Immature natural killer cell (primary cell): Measurements from ENCODE around the gene ARHGDIA. TPM values are rescaled to one million over a fixed set of nuclear protein-coding genes. Genes with fewer than 3 reads are reported as not detected.
"Not testable (repeated sequence)": the region's sequence is repeated elsewhere in the genome, so short reads cannot be mapped to it uniquely, and the experiment has no call there.

ENCODE experiments used
- DNase-seq, 3 donors: peaks; one replicate each; pipeline ENCODE4 v3.0.0; 2022; ENCODE audit warnings: mixed read lengths in 1 of 3
- H3K27ac Mint-ChIP-seq, 6 donors: one replicate each; pipeline ENCODE4 v1.8.0; 2020; ENCODE audit warnings: mixed read lengths in 6 of 6, mild to moderate bottlenecking in 5 of 6, inconsistent platforms in 4 of 6, moderate library complexity in 3 of 6
- H3K27me3 Mint-ChIP-seq, 3 donors: one replicate each; pipeline ENCODE4 v1.8.0; 2020 to 2021; ENCODE audit warnings: low read depth in 3 of 3, mild to moderate bottlenecking in 3 of 3, mixed read lengths in 3 of 3, moderate library complexity in 3 of 3, inconsistent platforms in 1 of 3
- H3K36me3 Mint-ChIP-seq, 3 donors: one replicate each; pipeline ENCODE4 v1.8.0; 2020; ENCODE audit warnings: mixed read lengths in 3 of 3, inconsistent platforms in 2 of 3, mild to moderate bottlenecking in 2 of 3
- H3K4me1 Mint-ChIP-seq, 2 donors: one replicate each; pipeline ENCODE4 v1.8.0; 2020; ENCODE audit warnings: inconsistent platforms in 2 of 2, mild to moderate bottlenecking in 2 of 2, mixed read lengths in 2 of 2, moderate library complexity in 1 of 2
- H3K4me3 Mint-ChIP-seq, 5 donors: one replicate each; pipeline ENCODE4 v1.8.0; 2020; ENCODE audit warnings: mild to moderate bottlenecking in 5 of 5, mixed read lengths in 5 of 5, inconsistent platforms in 3 of 5, moderate library complexity in 3 of 5
- H3K9me3 Mint-ChIP-seq, 6 donors: one replicate each; pipeline ENCODE4 v1.8.0; 2020; ENCODE audit warnings: mild to moderate bottlenecking in 6 of 6, mixed read lengths in 6 of 6, inconsistent platforms in 4 of 6, moderate library complexity in 3 of 6
- polyA plus RNA-seq, 3 donors: library from polyadenylated mRNA; unstranded; fragments of 300-500 nt; fragmentation: Illumina TruSeq; gene quantifications; one replicate each; pipeline ENCODE4 v1.2.3, GENCODE V29; 2021

The ARHGDIA gene
- polyA plus RNA-seq, result 100 to 1,000 TPM; 100 to 245 (median 133) TPM

GRCh38 chr17:81870981-81871386, at the start of gene ARHGDIA:
TSS of gene ARHGDIA (minus strand) at chr17:81871337. CDS start at chr17:81869930, 1,407 bp downstream.
- Mint-ChIP-seq H3K4me1 (peaks cover 21 to 33% of the 10 kb centered on the region in 2 donors), H3K4me3 (peak within 1 kb of the TSS; percentile 83 to 89 (median 85)), H3K36me3 (peaks cover 0 to 4% (median 0%) of the 10 kb centered on the region in 3 donors), H3K27ac (peak within 1 kb of the TSS; percentile 88 to 95 (median 91)), H3K9me3 (no peaks in the 10 kb centered on the region), H3K27me3 (peaks cover 23 to 33% (median 25%) of the 10 kb centered on the region in 3 donors)
- no peak for DNase-seq

- Mint-ChIP-seq H3K4me1 (peaks cover 27 to 31% of the 10 kb centered on the region in 2 donors), H3K27ac (peak overlapping the region in 4 of 6 donors; percentile 20 to 84 (median 54)), H3K9me3 (no peaks in the 10 kb centered on the region), H3K36me3 (peaks cover 0 to 3% (median 0%) of the 10 kb centered on the region in 3 donors), H3K4me3 (peak overlapping the region in 4 of 5 donors; percentile 10 to 91 (median 89)), H3K27me3 (peaks cover 3 to 7% (median 4%) of the 10 kb centered on the region in 3 donors)
- DNase-seq, result no peak
These were observed 47.9 kb upstream of the ARHGDIA start for GRCh38 chr17:81918832-81919545.

GRCh38 chr17:81918333-81918669, 47.2 kb upstream of the ARHGDIA start:
- not testable (repeated sequence) for DNase-seq, H3K9me3 Mint-ChIP-seq, H3K36me3 Mint-ChIP-seq, H3K27me3 Mint-ChIP-seq
- Mint-ChIP-seq H3K4me1 (peaks cover 27 to 30% of the 10 kb centered on the region in 2 donors), H3K27ac (peak overlapping the region; percentile 34 to 89 (median 81)), H3K4me3 (peak overlapping the region; percentile 88 to 91 (median 90))

GRCh38 chr17:81917565-81918332, 46.6 kb upstream of the ARHGDIA start, which contains the start of gene SIRT7:
TSS of gene SIRT7 (minus strand) at chr17:81918176. CDS start at chr17:81918131, 45 bp downstream.
- Mint-ChIP-seq H3K27me3 (peaks cover 3 to 9% (median 4%) of the 10 kb centered on the region in 3 donors), H3K4me1 (peaks cover 27 to 29% of the 10 kb centered on the region in 2 donors), H3K9me3 (no peaks in the 10 kb centered on the region), H3K36me3 (peaks cover 0 to 10% (median 5%) of the 10 kb centered on the region in 3 donors), H3K4me3 (peak within 1 kb of the TSS; percentile 88 to 91 (median 90)), H3K27ac (peak within 1 kb of the TSS; percentile 34 to 89 (median 82))
- peak; percentile 74 to 83 (median 81) for DNase-seq

- H3K9me3 Mint-ChIP-seq, result no peaks in the 10 kb centered on the region
- peak overlapping the region in 2 of 6 donors; percentile 15 to 87 for H3K27ac Mint-ChIP-seq
- peak overlapping the region; percentile 70 to 91 (median 83) for H3K4me3 Mint-ChIP-seq
- H3K4me1 Mint-ChIP-seq, result peaks cover 27 to 31% of the 10 kb centered on the region in 2 donors
- DNase-seq, result no peak
- peaks cover 0 to 11% (median 5%) of the 10 kb centered on the region in 3 donors for H3K36me3 Mint-ChIP-seq
- H3K27me3 Mint-ChIP-seq, result peaks cover 6 to 10% (median 7%) of the 10 kb centered on the region in 3 donors
These were observed 45.3 kb upstream of the ARHGDIA start for GRCh38 chr17:81916234-81917001.

GRCh38 chr17:81915331-81915730, 44.2 kb upstream of the ARHGDIA start:
- no peak for DNase-seq
- Mint-ChIP-seq H3K36me3 (peaks cover 0 to 11% (median 5%) of the 10 kb centered on the region in 3 donors), H3K27ac (no peak overlapping the region), H3K27me3 (peaks cover 6 to 13% (median 7%) of the 10 kb centered on the region in 3 donors), H3K4me1 (peaks cover 27 to 31% of the 10 kb centered on the region in 2 donors), H3K4me3 (no peak overlapping the region), H3K9me3 (no peaks in the 10 kb centered on the region)

- Mint-ChIP-seq H3K4me1 (peaks cover 27 to 37% of the 10 kb centered on the region in 2 donors), H3K27me3 (peaks cover 6 to 17% (median 7%) of the 10 kb centered on the region in 3 donors), H3K36me3 (peaks cover 0 to 11% (median 5%) of the 10 kb centered on the region in 3 donors), H3K9me3 (no peaks in the 10 kb centered on the region), H3K4me3 (peak overlapping the region in 1 of 5 donors; percentile 33), H3K27ac (no peak overlapping the region)
- no peak for DNase-seq
These were observed 43.1 kb upstream of the ARHGDIA start for GRCh38 chr17:81914103-81914850.

GRCh38 chr17:81913394-81914102, 42.4 kb upstream of the ARHGDIA start:
- H3K9me3 Mint-ChIP-seq, result no peaks in the 10 kb centered on the region
- DNase-seq, result no peak
- H3K4me1 Mint-ChIP-seq, result peaks cover 27 to 33% of the 10 kb centered on the region in 2 donors
- H3K36me3 Mint-ChIP-seq, result peaks cover 0 to 11% (median 5%) of the 10 kb centered on the region in 3 donors
- H3K4me3 Mint-ChIP-seq, result peak overlapping the region in 2 of 5 donors; percentile 40 to 58
- H3K27ac Mint-ChIP-seq, result peak overlapping the region in 1 of 6 donors; percentile 63
- peaks cover 4 to 17% (median 6%) of the 10 kb centered on the region in 3 donors for H3K27me3 Mint-ChIP-seq

- H3K36me3 Mint-ChIP-seq, result peaks cover 0 to 11% (median 5%) of the 10 kb centered on the region in 3 donors
- H3K4me3 Mint-ChIP-seq, result peak overlapping the region; percentile 27 to 67 (median 47)
- no peaks in the 10 kb centered on the region for H3K9me3 Mint-ChIP-seq
- H3K27ac Mint-ChIP-seq, result peak overlapping the region in 3 of 6 donors; percentile 11 to 63 (median 46)
- peaks cover 3 to 15% (median 4%) of the 10 kb centered on the region in 3 donors for H3K27me3 Mint-ChIP-seq
- no peak for DNase-seq
- peaks cover 21 to 29% of the 10 kb centered on the region in 2 donors for H3K4me1 Mint-ChIP-seq
These were observed 41.5 kb upstream of the ARHGDIA start for GRCh38 chr17:81912441-81913309.

GRCh38 chr17:81911969-81912368, 40.8 kb upstream of the ARHGDIA start:
- Mint-ChIP-seq H3K36me3 (peaks cover 0 to 11% (median 5%) of the 10 kb centered on the region in 3 donors), H3K9me3 (no peaks in the 10 kb centered on the region), H3K4me1 (peaks cover 16 to 24% of the 10 kb centered on the region in 2 donors), H3K27me3 (peaks cover 3 to 15% (median 4%) of the 10 kb centered on the region in 3 donors), H3K4me3 (peak overlapping the region; percentile 49 to 71 (median 59)), H3K27ac (peak overlapping the region in 2 of 6 donors; percentile 28 to 34)
- DNase-seq, result no peak

GRCh38 chr17:81911277-81911961, 40.3 kb upstream of the ARHGDIA start, which contains the start of gene PCYT2:
TSS of gene PCYT2 (minus strand) at chr17:81911399. CDS start at chr17:81911355, 44 bp downstream.
- peak; percentile 86 to 93 (median 90) for DNase-seq
- Mint-ChIP-seq H3K9me3 (no peaks in the 10 kb centered on the region), H3K36me3 (peaks cover 0 to 11% (median 5%) of the 10 kb centered on the region in 3 donors), H3K27me3 (peaks cover 3 to 15% (median 4%) of the 10 kb centered on the region in 3 donors), H3K4me1 (peaks cover 10 to 19% of the 10 kb centered on the region in 2 donors), H3K27ac (peak within 1 kb of the TSS in 5 of 6 donors; percentile 34 to 87 (median 82)), H3K4me3 (peak within 1 kb of the TSS; percentile 86 to 90 (median 87))
